GM18499 (cell line): ENCODE measurements around the gene P4HB.

ENCODE experiments used
- ATAC-seq: cut with Tn5 transposase; IDR thresholded peaks from one replicate; pipeline ENCODE4 v1.9.1; 2021; ENCODE audit warnings: moderate number of reproducible peaks; ENCODE audit not compliant: insufficient read depth, unreplicated experiment

The P4HB gene

DNA sequence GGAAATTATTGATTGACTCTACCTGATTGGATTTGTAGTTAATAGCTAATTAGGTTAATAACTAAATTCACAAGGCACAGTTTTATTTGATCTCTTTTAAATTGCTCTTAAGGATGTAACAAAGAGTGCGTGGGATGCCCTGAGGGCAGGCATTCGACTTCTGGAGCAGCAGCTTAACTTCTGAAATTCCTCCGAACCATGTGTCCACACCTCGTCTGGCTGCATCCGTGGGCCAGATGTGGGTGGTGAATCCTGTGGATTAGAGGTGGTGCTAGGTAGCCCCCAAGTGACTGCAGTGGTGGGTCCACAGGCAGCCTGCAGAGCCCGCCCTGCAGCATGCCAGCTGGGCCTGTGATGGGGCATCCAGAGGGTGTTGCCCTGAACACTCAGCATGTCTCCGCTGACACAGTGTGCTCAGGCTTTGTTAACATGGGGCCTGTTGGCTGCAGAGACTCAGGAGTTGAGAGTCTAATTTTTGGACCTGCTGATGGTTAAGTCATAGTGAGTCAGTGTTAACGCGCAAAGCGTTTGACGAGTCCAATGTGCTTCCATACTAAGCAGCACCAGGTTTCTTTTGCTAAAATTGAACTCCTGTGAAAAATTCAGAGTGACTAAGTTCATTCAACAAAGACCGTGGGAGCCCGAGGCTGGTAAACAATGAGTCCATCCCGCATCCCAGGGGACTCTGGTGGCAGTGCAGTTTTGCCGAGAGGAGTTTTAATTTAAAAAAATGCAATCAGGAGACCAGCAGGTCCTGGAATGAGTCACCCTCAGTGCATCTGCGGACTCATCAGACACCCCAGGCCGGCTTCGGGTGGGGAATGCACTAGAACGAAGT, 37.9 kb upstream of the P4HB start:
- no peak for ATAC-seq

DNA sequence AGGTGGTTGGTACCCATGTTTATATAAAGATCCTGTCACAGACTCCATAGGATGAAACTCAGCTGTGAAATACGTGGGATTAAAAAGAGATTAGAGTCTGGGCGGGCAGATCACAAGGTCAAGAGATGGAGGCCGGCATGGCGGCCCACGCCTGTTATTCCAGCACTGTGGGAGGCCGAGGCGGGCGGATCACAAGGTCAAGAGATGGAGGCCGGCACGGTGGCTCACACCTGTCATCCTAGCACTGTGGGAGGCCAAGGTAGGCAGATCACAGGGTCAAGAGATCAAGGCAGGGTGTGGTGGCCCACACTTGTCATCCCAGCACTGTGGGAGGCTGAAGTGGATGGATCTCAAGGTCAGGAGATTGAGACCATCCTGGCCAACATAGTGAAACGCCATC, 35.1 kb upstream of the P4HB start:
- no peak for ATAC-seq

DNA sequence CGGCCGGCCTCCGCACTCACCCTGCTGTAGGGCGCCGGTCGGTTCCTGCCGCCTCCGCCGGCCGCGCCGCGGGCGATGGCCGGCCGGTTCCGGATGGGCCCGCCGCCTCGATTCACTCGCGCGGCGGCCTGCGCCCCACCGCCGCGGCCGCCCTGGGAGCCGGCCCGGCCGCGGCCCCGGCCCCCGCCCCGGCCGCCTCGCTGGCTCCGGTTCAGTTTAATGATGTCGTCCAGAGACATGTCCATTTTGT, 30.9 kb upstream of the P4HB start:
- ATAC-seq: peak; percentile 19

DNA sequence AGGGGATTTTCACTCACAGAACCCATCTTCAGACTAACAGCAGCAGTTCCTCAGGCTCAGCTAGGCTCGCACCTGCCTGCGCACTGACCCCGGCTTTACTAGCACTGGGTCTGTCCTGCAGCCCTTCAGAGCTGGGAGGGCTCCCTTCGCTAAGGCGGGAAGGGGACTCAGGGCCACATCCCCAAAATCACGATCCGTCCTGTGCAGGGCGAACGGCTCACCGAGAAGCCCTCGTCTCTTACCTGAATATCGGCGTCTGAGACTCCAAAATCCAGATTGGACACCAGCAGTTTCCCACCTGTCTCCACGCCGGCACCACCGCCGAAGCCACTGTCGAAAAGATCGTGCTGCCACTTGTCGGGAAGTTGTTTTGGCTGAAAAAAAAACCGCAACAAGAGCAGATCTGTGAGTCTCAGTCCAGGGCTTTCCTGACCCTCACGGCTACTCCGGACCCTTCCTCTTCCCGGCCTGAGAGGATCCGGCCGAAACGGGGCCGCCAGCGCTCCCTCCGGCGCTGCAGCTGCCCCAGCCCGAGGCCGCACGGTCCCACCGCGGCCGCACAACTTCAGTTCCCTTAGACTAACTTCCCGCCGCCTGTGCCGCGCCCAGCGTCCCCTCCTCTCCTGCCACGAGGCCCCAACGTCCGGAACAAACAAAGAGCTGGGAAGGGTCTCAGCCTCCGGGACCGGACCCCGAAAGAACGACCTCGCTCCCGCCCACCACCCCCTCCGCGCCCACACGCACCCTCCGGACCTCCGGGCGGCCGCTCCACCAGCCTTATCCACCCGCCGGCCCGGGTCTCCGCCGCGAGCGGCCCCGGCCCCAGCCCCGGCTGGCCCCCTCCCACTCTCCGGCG, 30.3 kb upstream of the P4HB start:
- ATAC-seq: no peak

DNA sequence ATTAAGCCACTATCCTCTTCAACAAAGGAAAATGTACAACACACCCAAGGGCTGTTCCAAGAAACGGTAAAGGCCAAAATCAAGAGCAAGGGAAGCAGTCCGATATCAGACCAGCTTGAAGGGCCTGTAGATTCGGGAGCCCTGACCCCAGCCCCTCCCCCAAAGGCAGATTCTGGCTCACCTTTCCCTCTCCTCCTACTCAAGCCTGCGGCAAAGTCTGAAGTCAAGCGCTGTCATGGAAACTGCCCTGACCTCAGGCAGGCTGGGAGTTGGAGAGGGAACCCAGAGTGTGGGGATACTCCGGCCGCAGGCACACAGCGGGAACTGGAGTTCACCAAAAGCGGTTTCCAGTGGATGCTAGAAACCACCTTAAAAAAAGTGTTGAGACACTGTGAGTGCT, 29.3 kb upstream of the P4HB start:
- ATAC-seq: no peak

DNA sequence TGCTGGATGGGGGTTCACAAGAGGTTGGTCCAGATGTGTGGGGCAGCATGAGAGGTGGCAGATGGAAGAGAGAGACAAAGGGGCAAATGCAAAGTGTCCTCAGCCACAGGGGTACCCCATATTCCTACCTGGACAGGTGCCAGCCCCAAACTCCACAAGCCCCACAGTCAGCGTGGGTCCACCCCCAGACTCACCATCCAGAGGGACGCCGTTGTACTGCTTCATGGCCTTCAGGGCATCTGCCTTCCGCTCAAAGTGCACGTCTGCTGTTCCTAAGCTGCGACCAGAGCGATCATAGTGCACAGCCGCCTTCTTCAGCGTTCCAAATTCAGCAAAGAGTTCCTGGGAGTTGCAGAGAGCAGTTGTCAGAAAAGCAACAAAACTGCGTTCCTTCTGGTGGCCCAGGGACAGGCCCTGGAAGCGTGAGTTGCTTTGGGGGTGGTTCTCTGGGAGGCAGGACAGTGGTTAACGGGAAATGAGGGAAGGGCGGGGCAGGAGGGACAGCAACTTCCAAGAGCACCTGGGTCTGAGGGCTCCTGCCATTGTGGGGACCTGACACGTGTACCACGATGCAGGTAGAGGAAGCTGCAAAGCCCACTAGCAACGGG, 28.8 kb upstream of the P4HB start:
- ATAC-seq: no peak

DNA sequence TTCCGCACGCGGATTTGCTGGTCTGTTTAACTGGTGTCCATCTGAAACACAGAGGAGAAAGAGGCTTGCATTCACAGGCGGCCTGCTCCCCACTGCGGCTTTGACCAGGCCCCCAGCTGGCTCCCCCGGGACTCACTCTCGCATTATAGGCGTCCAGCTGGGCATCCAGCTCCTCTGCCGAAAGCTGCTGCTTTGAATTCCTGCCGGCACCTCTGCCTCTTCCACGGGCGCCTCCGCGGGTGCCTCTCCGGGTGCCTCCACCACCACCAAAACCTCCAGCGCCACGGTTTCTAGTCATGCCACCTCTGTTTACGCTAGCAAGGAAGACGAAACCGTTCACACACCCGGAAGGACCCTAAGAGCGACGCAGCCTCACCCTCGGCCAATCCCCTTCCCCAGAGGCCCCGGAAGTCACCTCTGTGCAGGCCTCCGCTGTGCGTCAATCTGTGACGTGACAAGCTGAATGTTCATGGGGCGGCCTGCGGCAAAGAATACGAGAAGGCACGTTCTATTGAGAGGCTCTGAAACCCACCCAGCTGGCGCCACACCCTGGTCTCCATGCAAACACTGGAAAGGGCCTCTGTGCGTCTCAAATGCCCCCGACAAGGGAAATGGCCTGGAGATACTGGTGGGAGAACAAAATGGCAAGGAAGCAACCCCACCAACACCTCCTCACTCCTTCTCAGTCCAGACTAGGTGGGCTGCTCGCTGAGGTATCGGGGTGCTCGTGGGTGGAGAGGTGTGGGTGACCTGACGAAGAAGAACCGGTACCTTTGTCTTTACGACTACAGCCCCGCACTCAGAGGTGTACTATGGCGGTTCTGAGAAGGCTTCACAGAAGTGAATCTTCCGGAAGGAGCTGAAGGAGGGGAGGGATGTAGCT, 28.0 kb upstream of the P4HB start:
- no peak for ATAC-seq

DNA sequence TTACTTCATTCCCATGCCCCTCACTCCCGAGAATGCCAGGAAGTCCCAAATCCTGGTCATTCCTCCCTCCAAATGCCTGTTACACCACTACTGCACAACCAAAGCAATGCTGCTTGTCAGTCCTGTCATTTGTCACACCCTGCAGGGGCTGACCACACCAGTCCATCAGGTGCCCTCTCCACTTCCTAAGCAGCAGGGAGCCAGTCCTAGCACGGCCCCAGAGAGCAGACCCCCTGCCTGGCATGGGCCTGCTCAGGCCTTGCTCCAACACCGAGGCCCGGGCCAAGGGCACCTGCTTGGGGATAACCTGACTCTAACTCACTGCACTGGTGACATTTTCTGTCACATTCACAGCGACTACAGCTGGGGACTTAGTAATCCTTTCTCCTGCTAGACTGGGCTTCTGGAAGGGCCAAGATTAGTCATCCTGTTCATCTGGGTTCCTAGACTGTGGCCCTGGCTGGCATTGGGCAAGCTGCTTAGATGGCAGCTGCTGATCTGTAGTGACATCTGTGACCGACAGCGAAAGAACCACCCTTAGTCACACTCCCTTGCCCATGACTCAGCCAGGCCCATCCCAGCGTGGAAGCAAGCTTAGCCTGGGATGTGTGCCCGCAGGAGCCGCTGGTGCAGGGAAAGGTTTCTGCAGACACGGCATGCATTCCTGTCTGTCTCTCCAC, 25.7 kb upstream of the P4HB start:
- no peak for ATAC-seq

DNA sequence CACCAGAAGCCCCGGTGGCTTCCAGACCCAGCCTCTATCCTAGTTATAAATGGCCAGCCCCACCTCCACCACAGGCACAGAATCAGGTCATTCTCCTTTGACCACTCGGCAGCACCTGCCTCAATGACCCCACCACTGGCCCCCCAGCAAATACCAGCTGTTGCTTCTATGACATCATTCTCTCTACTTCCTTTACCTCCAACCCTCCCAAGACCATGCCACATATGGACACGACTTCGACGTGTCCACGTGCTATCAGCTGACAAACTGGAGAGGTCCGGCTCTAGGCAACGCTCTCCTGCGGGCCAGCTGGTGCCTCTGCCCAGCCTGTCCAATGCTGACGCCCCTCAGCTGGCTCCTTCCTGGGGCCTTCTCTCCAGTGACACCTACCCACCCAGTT, 25.1 kb upstream of the P4HB start:
- no peak for ATAC-seq

DNA sequence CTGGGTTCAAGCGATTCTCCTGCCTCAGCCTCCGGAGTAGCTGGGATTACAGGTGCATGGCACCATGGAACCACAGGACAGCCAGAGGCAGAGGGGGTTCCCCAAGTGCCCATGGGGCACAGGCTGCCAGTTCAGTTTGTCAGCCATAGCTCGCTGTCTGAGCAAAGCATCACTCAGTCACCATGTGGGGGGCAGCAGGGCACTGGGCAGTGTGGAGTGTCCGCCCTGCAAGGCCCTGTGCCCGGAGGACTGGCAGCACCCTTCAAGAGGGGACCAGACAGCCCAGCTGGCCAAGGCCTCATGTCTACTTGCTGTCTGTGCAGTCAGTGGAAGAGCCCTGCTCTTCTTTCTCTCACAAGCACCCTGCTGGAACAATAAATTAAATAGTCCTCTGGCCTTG, 24.6 kb upstream of the P4HB start:
- no peak for ATAC-seq

DNA sequence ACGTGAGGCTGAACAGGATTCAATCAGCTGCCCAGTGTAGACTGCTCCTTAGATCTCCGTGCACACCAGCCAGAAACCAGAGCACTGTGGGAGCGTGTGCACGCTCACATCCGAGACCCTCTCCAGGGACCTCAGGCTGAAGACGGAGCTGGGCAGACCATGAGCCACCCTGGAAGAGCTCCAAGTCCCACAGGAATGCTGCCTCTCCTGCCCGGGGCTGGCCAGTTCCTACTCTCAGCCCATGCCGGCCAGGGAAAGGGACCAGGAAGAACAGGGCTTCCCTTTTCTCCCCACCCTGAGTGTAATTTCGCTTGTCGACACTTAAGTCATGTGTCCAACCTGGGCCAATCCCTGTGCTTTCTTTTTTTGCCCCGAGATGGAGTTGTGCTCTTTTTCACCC, 24.2 kb upstream of the P4HB start:
- no peak for ATAC-seq

DNA sequence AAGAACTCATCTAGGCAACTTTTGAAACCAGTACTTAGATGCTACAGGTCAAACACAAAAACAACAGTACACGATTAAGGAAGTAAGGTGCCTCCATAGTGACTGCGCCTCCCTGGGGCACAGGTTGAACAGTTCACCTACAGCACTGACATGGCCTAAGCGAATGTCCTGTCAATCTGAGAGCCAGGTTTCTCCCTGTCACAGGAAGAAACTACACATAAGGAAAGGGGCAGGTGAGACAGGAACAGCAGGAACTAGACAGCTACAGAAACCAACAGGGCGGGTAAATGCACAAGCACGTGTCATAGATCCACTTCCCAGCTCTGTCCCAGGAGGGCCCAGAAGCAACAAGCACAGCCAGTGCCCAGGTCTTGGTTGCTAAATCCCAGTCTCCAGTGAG, 18.8 kb upstream of the P4HB start:
- ATAC-seq: no peak

DNA sequence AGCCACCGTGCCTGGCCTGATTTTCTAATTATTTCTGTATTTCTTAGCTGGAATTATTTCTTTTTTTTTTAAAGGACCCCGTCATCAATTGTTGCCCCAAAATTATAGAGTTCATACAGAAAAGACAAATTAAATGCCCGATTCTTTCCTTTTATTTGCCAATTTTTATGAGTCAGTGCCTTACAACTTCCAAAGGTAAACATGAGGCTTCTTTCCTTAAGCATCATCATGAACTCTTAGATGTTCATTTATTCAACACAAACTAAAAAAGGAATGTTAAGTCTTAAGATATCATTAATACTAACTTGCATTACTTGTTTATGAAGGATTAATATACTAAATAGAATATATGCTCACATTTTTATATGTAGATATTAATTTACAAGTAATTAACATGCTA, 18.0 kb upstream of the P4HB start:
- no peak for ATAC-seq

DNA sequence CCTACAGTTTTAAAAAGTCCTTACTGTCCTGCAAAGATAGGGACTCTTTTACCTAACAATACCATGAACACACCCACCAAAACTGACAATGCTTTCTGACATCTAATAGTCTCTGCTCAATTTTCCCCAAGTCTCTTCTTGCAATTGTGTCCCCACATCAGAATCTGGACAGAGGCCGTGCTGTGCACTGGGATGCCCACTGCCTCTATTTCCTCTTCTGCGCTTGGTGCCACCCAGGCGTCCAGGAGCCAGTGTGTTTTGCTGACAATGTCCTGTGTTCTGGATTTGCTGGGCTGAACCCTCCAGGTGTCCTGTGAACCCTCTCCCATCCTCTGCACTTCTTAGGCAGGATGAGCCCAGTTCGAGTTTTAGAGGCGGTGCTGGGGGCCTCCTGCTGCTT, 17.2 kb upstream of the P4HB start:
- no peak for ATAC-seq

DNA sequence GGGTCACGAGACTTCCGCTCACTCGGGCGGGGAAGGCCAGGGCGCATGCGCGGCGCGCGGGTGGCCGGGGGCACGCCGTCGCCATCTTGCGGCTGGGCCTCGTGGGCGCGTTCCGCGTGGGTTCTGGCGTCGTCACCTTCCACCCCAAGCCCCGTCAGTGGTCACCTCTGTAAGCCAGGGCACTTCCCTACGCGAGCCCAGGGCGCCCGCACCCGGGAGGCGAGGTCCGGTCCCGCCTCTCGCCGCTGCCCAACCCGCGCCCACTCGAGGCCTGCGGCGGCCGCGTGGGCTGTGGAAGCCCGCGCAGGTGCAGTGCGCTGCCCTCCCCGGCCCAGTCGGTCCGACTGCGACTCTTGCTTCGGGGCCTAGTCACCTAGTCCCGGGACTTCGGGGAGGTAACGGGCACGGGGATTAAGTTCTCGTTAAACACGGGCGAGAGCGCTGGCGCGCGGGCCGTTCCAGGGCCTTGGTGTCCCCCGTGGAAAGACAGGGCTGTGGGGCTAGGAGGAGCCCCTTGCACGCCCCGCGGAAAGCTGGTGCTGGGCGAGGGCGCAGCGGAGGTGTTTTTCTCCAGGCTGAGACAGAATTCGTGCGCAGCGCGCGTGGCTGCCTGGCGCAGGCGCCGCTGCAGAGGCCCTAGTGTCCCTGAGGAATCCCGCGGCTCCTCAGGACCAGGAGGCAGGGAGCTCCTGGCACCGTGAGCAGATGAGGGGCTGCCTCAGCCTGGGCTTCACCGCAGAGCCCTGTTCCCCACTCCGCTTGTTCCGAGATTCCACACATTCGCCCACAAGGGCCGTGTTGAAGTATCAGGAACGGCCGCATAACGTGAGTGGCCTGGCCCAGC, 11.3 kb upstream of the P4HB start:
- ATAC-seq: no peak

DNA sequence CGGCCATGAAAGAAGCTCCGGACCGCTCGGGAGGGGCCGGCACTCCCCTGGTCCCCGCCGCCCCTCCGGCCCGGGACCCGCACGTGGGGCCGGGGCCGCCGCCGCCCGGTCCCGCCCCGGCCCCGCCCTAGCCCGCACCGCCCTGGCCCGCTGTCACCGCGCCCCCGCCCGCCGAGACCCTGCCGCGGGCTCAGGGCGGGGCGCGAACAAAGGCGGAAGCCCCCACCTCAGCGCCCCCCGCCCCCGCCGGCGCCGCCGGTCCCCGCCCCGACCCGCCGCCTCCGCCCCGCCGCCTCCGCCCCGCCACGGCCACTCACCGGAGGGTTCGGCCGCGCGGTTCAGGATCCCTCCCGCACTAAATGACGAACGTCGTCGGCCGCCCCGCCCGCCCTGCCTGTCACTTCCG, 10.6 kb upstream of the P4HB start, which contains the start of gene ARHGDIA:
Gene ARHGDIA, minus strand, starts transcription at position 357 of the 406 bp plus-strand sequence. CDS start 1,407 bp downstream, outside the sequence.
- no peak for ATAC-seq

DNA sequence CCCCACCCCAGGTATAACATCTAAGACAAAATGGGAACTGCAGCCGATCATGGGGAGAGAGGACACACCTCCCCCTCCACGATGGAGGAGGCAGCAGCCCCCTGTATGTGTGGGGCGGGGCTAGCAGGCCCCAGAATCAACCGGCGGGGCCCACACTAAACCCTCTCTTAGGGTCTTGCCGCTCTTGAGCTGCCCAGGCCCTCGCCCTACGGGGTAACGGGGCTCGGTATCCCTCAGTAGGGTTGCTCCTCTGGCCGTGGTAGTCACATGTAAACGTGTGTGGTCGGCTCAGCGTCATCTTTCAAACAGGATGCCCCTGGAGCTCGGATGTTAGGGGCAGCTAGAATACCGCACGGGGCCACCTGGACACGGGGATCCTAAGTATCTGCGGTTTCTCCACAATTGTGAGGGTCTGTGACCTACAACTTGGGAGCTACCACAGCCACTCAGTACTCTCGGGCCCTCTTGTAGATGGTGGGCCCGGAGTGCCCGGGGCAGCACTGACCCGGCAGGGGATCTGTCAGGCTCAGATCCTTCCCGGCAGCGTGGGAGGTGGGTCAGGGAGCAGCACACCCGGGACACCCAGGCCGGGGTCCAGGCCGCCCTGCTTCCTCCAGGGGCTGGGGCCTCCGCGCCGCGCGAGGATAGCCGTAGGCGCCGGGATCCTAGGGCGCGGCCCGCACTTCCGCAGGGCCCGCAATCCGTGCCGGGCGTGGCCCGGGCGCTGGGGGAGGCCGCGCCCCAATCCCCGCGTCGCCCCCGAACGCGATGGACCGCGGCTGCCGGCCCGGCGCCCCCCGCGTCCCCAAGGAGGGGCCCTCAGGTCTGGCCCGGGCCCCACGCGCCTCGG, 10.0 kb upstream of the P4HB start:
- ATAC-seq: no peak
